CD4-positive, alpha-beta memory T cell (primary cell): ENCODE data around the gene NDUFS6. TPM values are rescaled to one million over a fixed set of nuclear protein-coding genes. Genes with fewer than 3 reads are reported as not detected.

Source experiments
- CTCF ChIA-PET: fragments of 350-600 bp; sonication (Branson Sonifier 250); formaldehyde crosslinking; loops from one replicate; lab custom pipeline; 2021; ENCODE audit warnings: inconsistent platforms; ENCODE audit not compliant: partially characterized antibody; lab: Charles Lee
- POLR2A ChIA-PET: fragments of 350-600 bp; sonication (Branson Sonifier 250); formaldehyde crosslinking; loops from one replicate; lab custom pipeline; 2021; ENCODE audit not compliant: partially characterized antibody; lab: Charles Lee
- DNase-seq, 5 donors: peaks; one replicate each; pipeline versions ENCODE4 v3.0.0 to v3.0.0-alpha.2; 2020 to 2022; ENCODE audit warnings: mixed read lengths in 1 of 5
- H3K27ac ChIP-seq: one replicate; pipeline ENCODE4 v1.7.0; 2013; ENCODE audit warnings: low read depth, low read length
- H3K27me3 ChIP-seq: 2 replicates; pipeline ENCODE4 v1.7.0; 2013; ENCODE audit warnings: mild to moderate bottlenecking, low read length, moderate library complexity; ENCODE audit not compliant: insufficient read depth
- H3K36me3 ChIP-seq: 2 replicates; pipeline ENCODE4 v1.7.0; 2013; ENCODE audit warnings: mild to moderate bottlenecking, low read length, moderate library complexity; ENCODE audit not compliant: insufficient read depth
- H3K4me1 ChIP-seq: 2 replicates; pipeline ENCODE4 v1.7.0; 2013; ENCODE audit warnings: mild to moderate bottlenecking, low read length, moderate library complexity; ENCODE audit not compliant: insufficient read depth
- H3K4me3 ChIP-seq, 2 donors: one replicate each; pipeline ENCODE4 v1.7.0; 2013; ENCODE audit warnings: low read length in 2 of 2, mild to moderate bottlenecking in 1 of 2
- H3K9me3 ChIP-seq, 2 donors: one replicate each; pipeline ENCODE4 v1.7.0; 2013; ENCODE audit warnings: low read length in 2 of 2, control low read depth in 1 of 2; ENCODE audit not compliant: control insufficient read depth in 1 of 2
- H3K27ac Mint-ChIP-seq, 7 donors: one replicate each; pipeline ENCODE4 v1.8.0; 2020 to 2021; ENCODE audit warnings: mixed read lengths in 7 of 7, mild to moderate bottlenecking in 6 of 7, inconsistent platforms in 3 of 7, moderate library complexity in 3 of 7
- H3K27me3 Mint-ChIP-seq, 2 donors: one replicate each; pipeline ENCODE4 v1.8.0; 2020 to 2021; ENCODE audit warnings: mixed read lengths in 2 of 2
- H3K36me3 Mint-ChIP-seq, 2 donors: one replicate each; pipeline ENCODE4 v1.8.0; 2020 to 2021; ENCODE audit warnings: mixed read lengths in 2 of 2, inconsistent platforms in 1 of 2, mild to moderate bottlenecking in 1 of 2
- H3K4me1 Mint-ChIP-seq, 4 donors: one replicate each; pipeline ENCODE4 v1.8.0; 2020 to 2021; ENCODE audit warnings: mixed read lengths in 4 of 4, mild to moderate bottlenecking in 1 of 4
- H3K4me3 Mint-ChIP-seq, 8 donors: one replicate each; pipeline ENCODE4 v1.8.0; 2020 to 2021; ENCODE audit warnings: mixed read lengths in 8 of 8, mild to moderate bottlenecking in 7 of 8, moderate library complexity in 6 of 8, inconsistent platforms in 3 of 8
- H3K9me3 Mint-ChIP-seq, 8 donors: one replicate each; pipeline ENCODE4 v1.8.0; 2020 to 2021; ENCODE audit warnings: mixed read lengths in 8 of 8, mild to moderate bottlenecking in 5 of 8, inconsistent platforms in 3 of 8, moderate library complexity in 1 of 8
- intact Hi-C: fragments of 100-400 bp; cut with micrococcal nuclease; formaldehyde crosslinking; loops from one replicate; pipeline ENCODE4 v1.15.1; 2023
- polyA plus RNA-seq, 2 donors: library from polyadenylated mRNA; unstranded; fragments of 300-500 nt; fragmentation: Illumina TruSeq; gene quantifications; one replicate each; pipeline ENCODE4 v1.2.3, GENCODE V29; 2021
- total RNA-seq, 2 experiments: library from RNA; stranded (reverse); gene quantifications; one replicate each; pipeline ENCODE4 v1.2.3, GENCODE V29; 2021

Gene NDUFS6
- total and polyA plus RNA-seq, 4 experiments from 2014 or later = 14.4 to 79.0 (median 38.5) TPM

GRCh38 chr5:1827886-1828397 lies 26.7 kb downstream of the NDUFS6 start:
- H3K4me1 Mint-ChIP-seq = no peaks in the 10 kb centered on the region
- Histone ChIP-seq H3K36me3 (no peaks in the 10 kb centered on the region), H3K27me3 (no peaks in the 10 kb centered on the region), H3K27ac (no peak overlapping the region), H3K4me3 (no peak overlapping the region), H3K9me3 (no peaks in the 10 kb centered on the region), H3K4me1 (no peaks in the 10 kb centered on the region)
- POLR2A ChIA-PET = no interaction called here
- peaks cover 4 to 14% of the 10 kb centered on the region in 2 donors for H3K36me3 Mint-ChIP-seq
- intact Hi-C loops = no loop called here
- H3K27me3 Mint-ChIP-seq = no peaks in the 10 kb centered on the region
- H3K4me3 Mint-ChIP-seq = peak overlapping the region in 4 of 8 donors; percentile 28 to 67 (median 44)
- CTCF ChIA-PET = no interaction called here
- no peaks in the 10 kb centered on the region for H3K9me3 Mint-ChIP-seq
- no peak overlapping the region for H3K27ac Mint-ChIP-seq
- peak in 4 of 5 donors; percentile 9 to 36 (median 18) for DNase-seq

GRCh38 chr5:1830571-1831228 lies 29.5 kb downstream of the NDUFS6 start:
- H3K9me3 Mint-ChIP-seq = no peaks in the 10 kb centered on the region
- Histone ChIP-seq H3K4me1 (no peaks in the 10 kb centered on the region), H3K27ac (no peak overlapping the region), H3K9me3 (no peaks in the 10 kb centered on the region), H3K36me3 (no peaks in the 10 kb centered on the region), H3K27me3 (no peaks in the 10 kb centered on the region), H3K4me3 (no peak overlapping the region)
- CTCF ChIA-PET = no interaction called here
- peaks cover 4% of the 10 kb centered on the region in 2 donors for H3K36me3 Mint-ChIP-seq
- no peaks in the 10 kb centered on the region for H3K4me1 Mint-ChIP-seq
- POLR2A ChIA-PET = interaction anchor here (0.6 kb wide), 1 partner anchor 105 kb away, joined by 4 read pairs; no protein-coding TSS in a partner anchor
- peak overlapping the region in 2 of 7 donors; percentile 3 to 36 for H3K27ac Mint-ChIP-seq
- intact Hi-C loops = no loop called here
- no peak for DNase-seq
- H3K4me3 Mint-ChIP-seq = no peak overlapping the region
- peaks cover 2 to 5% of the 10 kb centered on the region in 2 donors for H3K27me3 Mint-ChIP-seq

GRCh38 chr5:1831257-1831656 lies 30.1 kb downstream of the NDUFS6 start:
- H3K9me3 Mint-ChIP-seq = no peaks in the 10 kb centered on the region
- Histone ChIP-seq H3K27me3 (no peaks in the 10 kb centered on the region), H3K27ac (no peak overlapping the region), H3K4me3 (no peak overlapping the region), H3K36me3 (no peaks in the 10 kb centered on the region), H3K9me3 (no peaks in the 10 kb centered on the region), H3K4me1 (no peaks in the 10 kb centered on the region)
- intact Hi-C loops = no loop called here
- POLR2A ChIA-PET = no interaction called here
- peak overlapping the region in 1 of 7 donors; percentile 36 for H3K27ac Mint-ChIP-seq
- H3K27me3 Mint-ChIP-seq = peaks cover 2 to 6% of the 10 kb centered on the region in 2 donors
- no peak for DNase-seq
- H3K36me3 Mint-ChIP-seq = no peaks in the 10 kb centered on the region
- CTCF ChIA-PET = interaction anchor here (1.1 kb wide), 1 partner anchor 11 kb away, joined by 3 read pairs; no protein-coding TSS in a partner anchor
- no peak overlapping the region for H3K4me3 Mint-ChIP-seq
- no peaks in the 10 kb centered on the region for H3K4me1 Mint-ChIP-seq

GRCh38 chr5:1831677-1832313 lies 30.6 kb downstream of the NDUFS6 start:
- H3K36me3 ChIP-seq = no peaks in the 10 kb centered on the region
- ChIA-PET POLR2A (no interaction called here), CTCF (interaction anchor here (1.1 kb wide), 1 partner anchor 11 kb away, joined by 3 read pairs; no protein-coding TSS in a partner anchor)
- no peak overlapping the region for H3K27ac Mint-ChIP-seq
- no peaks in the 10 kb centered on the region for H3K36me3 Mint-ChIP-seq
- H3K4me1 ChIP-seq = no peaks in the 10 kb centered on the region
- no peaks in the 10 kb centered on the region for H3K9me3 ChIP-seq
- H3K4me3 ChIP-seq = no peak overlapping the region
- no peak for DNase-seq
- no peak overlapping the region for H3K27ac ChIP-seq
- H3K4me1 Mint-ChIP-seq = no peaks in the 10 kb centered on the region
- H3K27me3 ChIP-seq = no peaks in the 10 kb centered on the region
- no peak overlapping the region for H3K4me3 Mint-ChIP-seq
- H3K27me3 Mint-ChIP-seq = peaks cover 3 to 8% of the 10 kb centered on the region in 2 donors
- intact Hi-C loops = no loop called here
- H3K9me3 Mint-ChIP-seq = no peaks in the 10 kb centered on the region

GRCh38 chr5:1832511-1833250 lies 31.5 kb downstream of the NDUFS6 start:
- no peak overlapping the region for H3K4me3 Mint-ChIP-seq
- CTCF ChIA-PET = no interaction called here

GRCh38 chr5:1833264-1834021 lies 32.2 kb downstream of the NDUFS6 start:
- H3K27me3 ChIP-seq = no peaks in the 10 kb centered on the region
- H3K4me1 ChIP-seq = no peaks in the 10 kb centered on the region
- ChIA-PET POLR2A (no interaction called here), CTCF (no interaction called here)
- Mint-ChIP-seq H3K9me3 (no peaks in the 10 kb centered on the region), H3K36me3 (no peaks in the 10 kb centered on the region), H3K27me3 (peaks cover 8 to 11% of the 10 kb centered on the region in 2 donors), H3K4me3 (no peak overlapping the region), H3K27ac (no peak overlapping the region), H3K4me1 (no peaks in the 10 kb centered on the region)
- no peak overlapping the region for H3K4me3 ChIP-seq
- H3K27ac ChIP-seq = no peak overlapping the region
- no peaks in the 10 kb centered on the region for H3K9me3 ChIP-seq
- H3K36me3 ChIP-seq = no peaks in the 10 kb centered on the region
- DNase-seq = no peak
- intact Hi-C loops = no loop called here

More at GRCh38 chr5:1832511-1833250, 31.5 kb downstream of the NDUFS6 start:
- H3K9me3 Mint-ChIP-seq = no peaks in the 10 kb centered on the region
- H3K27ac ChIP-seq = no peak overlapping the region
- DNase-seq = no peak
- no peaks in the 10 kb centered on the region for H3K4me1 Mint-ChIP-seq
- no peak overlapping the region for H3K27ac Mint-ChIP-seq
- H3K4me3 ChIP-seq = no peak overlapping the region
- H3K4me1 ChIP-seq = no peaks in the 10 kb centered on the region
- POLR2A ChIA-PET = no interaction called here
- no peaks in the 10 kb centered on the region for H3K27me3 ChIP-seq
- peaks cover 5 to 9% of the 10 kb centered on the region in 2 donors for H3K27me3 Mint-ChIP-seq
- no peaks in the 10 kb centered on the region for H3K36me3 Mint-ChIP-seq
- intact Hi-C loops = no loop called here
- H3K9me3 ChIP-seq = no peaks in the 10 kb centered on the region
- H3K36me3 ChIP-seq = no peaks in the 10 kb centered on the region
